HG03095 (cell line): ENCODE data around the gene RTN4R.
"Not testable (repeated sequence)": the region's sequence is repeated elsewhere in the genome, so short reads cannot be mapped to it uniquely, and the experiment has no call there.

ENCODE experiments used
- ATAC-seq: cut with Tn5 transposase; IDR thresholded peaks from one replicate; pipeline ENCODE4 v1.9.1; 2021; ENCODE audit warnings: moderate library complexity; ENCODE audit not compliant: unreplicated experiment

Gene RTN4R

DNA sequence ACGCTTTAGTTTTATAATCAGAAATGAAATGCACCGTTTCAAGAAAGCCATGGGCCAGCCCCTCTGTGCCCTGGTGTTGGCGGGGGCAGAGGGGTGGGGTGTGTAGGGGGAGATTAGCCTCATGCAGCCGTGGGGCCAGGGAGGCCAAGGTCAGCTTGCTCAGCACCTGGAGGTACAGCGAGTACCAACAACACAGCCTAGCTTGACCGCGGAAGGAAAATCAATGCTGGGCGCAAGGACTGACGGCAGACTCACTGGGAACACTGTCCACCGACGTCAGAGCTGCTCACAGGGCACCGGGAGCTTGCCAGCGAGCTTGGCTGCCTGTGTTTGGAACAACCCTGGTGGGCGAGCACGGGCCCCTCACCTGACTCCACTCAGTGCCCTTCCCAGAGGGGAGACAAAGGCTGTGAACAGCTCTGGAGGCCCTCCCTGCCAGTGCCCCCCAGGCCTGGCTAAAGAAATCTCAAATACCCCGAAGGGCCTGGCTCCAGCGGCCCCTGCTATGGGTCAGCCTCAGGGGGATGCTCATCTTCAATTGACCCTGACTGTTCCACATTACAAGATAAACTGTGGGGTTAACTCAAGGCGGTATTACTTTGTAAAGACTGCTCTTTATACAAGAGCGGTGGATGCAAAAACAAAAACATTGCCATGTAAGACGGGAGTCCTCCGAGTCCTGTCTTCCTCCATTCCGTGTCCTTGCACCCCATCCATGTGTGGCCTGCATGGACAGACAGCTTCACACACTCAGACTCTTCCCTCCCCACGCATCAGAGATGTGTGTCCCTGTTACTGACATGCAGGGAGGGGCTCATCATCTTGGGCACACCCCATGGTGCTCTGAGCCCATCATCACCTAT is 21.3 kb upstream of the RTN4R start:
- ATAC-seq, result not testable (repeated sequence)

DNA sequence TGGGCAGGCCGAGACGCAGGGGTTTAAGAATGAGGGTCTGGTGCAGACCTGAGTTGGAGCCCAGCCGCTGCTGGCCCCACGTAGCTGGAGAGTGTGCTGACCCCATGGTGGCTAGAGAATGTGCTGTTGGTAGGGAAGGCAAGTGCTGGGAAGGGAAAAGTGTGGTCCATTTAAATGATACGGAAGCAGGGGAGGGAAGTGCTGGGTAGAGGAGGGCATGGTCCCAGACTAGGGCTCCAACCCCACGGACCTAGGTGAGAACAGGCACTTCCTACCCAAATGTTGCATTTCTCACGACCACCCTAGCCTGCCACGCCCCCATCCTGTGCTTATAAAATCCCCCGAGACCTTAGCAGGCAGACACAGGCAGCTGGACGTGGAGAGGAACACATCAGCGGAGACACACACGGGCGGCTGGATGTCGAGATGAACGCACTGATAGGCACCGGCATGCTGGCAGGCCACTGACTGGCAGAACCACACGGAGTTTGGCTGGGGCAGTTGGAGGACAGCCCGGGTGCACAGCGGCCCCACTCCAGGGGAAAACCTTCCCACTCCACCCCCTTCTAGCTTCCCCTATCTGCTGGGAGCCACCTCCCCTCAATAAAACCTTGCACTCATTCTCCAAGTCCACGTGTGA is 18.8 kb upstream of the RTN4R start:
- not testable (repeated sequence) for ATAC-seq

DNA sequence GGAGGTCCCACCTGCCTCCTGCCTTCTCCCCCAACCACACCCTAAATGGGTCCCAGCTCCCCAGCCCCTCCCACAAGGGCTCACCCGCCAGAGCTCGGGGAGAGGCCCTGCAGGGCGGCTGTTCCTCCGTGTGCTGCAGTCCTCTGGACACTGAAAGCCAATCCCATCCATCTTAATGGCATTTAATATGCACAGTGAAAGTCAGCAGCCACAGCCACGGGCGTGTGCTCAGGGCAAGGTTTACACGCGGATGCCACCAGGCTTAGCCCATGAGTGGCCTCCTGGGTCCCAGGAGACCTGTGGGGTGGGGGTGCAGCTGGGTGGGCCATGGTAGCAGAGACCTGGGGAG is 18.2 kb upstream of the RTN4R start:
- not testable (repeated sequence) for ATAC-seq

DNA sequence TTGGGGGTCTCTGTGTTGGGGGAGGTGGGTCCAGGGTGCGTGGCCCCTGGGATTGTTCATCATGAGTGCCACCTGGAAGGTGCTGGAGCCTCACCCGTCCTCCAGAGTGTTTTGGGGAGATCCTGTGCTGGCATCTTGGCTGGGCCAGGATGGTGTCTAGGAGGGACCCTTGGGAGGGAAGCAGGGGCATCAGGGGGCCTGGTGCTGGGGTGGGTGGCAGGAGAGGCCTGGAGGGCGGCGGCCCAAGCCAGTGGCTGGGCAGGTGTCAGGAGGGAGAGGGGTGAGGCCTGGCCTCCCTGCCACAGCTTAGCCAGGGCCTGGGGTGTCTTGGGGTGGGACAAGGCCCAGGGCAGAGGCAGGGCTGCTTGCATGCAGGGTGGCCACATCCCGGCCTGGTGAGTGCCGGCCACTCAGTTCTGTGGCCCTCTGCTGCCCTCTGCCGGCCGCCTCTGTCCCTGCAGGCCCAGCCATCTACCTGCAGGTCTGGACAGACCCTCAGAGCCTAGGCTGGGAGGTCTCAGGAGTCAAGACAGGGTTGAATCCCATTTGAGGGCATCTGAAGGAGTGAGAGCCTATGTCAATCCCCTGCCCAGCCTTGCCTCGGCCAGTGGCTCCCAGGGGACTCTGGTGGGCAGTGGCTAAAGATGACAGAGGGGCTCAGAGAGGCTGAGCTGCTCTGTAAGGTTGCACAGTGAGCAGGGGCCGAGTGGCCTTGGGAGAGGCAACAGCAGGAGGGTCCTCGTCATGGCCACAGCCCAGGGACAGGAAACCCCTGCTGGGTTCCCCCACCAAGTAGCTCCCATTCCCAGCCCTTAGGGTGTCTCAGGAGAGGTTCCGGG is 17.6 kb upstream of the RTN4R start:
- not testable (repeated sequence) for ATAC-seq

DNA sequence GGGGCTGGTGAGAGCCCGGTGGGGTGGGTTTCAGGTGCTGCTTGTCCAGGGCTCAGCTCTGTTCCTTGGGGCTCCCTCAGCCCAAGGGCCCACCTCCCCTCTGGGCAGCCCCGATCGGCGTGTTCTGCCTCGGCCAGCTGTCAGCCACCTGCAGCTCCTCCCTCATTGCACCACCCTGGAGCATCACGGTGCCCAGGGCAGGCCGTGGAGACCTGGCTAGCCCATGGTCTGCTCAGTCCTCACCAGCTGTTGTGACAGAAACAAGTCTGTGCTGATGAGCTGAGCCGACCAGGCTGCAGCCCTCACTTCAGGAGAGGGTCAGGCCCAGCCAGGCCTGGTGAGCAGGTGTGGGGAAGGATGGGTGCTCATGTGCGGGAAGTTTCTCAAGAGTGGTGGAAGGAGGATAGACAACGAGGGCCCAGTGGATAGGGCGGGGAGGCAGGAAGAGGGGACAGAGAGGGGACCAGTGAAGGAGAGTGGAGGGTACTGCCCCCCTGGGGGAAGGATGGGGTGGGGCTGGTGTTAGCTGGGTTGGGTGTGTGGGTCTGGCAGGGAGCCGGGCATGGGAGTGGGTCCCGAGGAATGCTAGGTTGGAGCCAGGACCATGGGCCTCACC is 16.5 kb upstream of the RTN4R start:
- ATAC-seq, result no peak

DNA sequence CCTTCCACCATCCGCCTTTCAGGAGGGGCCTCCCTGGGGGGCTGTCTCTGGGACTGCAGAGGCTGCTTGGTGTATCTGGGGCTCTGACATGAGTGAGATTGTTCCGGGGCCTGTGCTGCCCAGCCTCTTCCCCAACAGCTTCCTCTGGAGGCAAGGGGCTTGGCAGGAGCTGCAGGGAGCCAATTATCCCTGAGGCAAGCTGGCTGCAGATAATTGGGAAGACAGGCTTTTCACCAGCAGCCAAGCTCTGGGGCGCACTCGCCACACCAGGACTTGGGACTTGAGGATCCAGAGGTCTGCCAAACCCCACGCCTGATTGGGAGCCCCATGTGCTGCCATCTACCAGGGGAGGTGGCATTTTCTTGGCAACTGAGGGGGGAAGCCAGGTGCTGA is 15.6 kb upstream of the RTN4R start:
- ATAC-seq, result no peak

DNA sequence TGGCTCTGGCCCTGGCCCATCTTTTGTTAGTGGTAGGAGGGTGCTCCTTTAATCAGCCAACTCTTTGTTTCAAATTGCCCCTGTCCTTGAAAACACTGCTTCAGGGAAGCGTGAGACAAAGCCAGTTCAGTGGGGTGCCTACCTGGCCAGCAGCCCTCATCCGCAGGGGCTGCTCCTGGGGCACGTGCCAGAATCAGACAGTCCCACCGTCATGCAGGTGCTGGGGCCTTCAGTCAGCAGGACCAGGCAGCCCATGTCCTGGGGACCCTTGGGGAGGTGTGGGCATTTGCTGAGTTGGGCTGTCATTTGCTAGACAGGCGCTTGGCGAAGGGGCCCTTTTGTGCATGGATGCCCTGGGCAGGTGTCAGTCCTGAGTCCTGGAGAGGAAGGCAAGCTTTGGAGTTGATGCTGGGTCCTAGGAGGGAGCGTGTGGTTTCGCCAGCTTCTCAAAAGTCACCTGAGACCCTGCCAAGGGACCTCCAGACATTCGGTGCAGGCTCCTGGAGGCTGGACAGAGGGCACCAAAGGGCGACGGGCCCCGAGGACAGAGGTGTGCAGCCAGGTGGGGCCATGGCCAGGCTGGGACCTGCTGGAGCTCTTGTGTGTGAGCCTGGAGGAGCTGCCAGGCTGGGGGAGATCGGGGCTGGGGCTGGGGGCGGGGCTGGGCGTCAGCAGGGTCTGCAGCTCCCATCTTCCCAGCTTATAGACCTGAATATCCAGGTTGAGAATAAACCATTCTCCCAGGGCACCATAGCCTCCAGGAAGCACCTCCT is 15.0 kb upstream of the RTN4R start:
- ATAC-seq, result no peak

DNA sequence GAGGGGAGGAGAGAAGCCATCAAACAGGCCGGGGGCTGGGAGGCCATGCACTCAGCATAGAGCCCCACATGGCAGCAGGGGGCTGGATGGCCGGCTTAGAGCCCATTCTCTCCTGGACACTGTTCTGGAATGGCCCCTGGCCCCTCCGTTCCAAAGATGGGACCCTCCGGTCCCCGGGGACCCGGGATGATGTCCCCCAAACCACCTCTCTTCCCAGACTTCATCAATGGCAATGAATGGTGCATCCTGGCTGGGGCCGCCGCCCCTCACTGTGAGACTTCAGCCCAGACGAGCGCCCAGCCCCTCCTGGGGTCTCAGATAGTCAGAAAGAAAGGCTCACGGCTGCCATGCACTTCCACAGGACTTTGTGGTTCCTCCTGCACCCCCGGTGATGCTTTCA is 13.8 kb upstream of the RTN4R start:
- no peak for ATAC-seq

DNA sequence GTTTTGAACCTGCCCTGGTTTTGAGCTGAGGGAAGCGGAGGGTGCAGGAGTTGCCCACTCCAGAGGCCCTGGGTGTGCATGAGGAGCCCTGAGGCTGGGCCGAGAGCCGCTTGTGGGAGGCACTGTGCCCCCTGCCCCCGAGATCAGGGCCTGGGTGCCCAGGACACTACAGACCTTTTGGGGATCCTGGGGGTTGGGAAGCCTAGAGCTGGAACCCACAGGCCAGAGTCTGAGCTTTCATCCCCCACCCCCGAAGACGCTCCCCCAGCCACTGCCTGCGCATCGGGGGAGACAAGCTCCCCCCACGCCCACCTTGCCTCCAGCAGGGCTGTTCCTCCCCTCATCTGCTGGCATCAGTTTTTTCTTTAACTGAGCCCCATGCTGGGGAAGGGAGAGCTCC is 13.4 kb upstream of the RTN4R start:
- not testable (repeated sequence) for ATAC-seq

DNA sequence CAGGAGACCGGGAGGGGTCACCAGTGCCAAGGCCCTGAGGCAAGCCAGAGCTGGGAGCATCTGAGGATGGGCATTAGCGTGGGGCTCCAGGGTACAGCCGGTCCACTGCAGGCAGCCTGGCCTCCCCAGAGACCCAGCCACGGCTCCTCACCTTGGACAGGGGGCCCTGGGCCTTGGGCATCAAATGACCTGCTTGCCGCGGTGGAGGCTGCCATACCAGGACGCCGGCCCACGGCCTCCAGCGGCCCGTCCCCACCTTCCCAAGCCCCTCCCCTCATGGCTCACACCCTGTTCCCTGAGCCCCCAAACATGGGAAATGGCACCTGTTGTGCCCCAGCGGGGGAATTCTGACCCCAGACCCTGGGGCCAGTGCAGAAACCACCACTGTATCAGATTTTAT is 12.7 kb upstream of the RTN4R start:
- ATAC-seq, result no peak

DNA sequence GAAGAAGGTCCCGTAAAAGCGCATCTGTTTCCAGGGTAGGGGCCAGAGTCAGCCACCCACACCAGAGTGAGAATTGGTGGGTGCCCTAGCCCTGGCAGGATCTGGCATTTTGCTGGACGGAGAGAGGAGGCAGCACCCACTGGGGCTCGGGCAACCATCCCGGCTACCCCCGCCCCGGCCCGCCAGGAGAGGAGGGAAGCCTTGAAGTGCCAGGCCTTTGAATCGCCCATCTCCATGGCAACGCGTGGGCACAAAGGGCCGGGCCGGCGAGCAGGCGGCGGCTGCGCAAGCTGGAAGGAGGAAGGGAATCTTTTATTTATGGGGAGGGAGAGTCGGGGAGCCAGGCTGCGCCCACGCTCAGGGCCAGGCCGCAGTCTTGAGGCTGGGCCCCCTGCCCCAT is 12.0 kb upstream of the RTN4R start:
- ATAC-seq, result not testable (repeated sequence)

DNA sequence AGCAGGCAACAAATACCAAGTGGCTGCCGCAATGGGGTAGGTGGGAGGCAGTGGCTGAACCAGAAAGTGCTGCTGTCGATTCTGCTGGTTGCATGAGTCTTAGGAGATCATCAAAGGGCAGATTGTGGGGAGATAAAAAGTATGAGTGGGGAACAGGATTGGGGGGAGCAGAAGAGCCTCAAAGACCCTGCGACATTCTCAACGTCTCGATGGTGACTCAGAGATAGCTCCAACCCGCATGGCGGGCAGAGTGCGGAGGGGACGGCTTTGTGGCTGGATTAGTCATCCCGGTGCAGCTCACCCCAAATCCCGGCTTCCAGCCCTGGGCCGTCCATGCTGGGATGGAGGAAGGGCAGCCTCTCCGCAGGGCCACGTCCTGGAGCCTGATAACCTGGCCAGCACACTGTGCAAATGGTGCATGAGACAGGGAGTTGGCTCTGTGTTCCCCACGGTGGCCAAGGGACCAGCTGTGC is 11.6 kb upstream of the RTN4R start:
- no peak for ATAC-seq

DNA sequence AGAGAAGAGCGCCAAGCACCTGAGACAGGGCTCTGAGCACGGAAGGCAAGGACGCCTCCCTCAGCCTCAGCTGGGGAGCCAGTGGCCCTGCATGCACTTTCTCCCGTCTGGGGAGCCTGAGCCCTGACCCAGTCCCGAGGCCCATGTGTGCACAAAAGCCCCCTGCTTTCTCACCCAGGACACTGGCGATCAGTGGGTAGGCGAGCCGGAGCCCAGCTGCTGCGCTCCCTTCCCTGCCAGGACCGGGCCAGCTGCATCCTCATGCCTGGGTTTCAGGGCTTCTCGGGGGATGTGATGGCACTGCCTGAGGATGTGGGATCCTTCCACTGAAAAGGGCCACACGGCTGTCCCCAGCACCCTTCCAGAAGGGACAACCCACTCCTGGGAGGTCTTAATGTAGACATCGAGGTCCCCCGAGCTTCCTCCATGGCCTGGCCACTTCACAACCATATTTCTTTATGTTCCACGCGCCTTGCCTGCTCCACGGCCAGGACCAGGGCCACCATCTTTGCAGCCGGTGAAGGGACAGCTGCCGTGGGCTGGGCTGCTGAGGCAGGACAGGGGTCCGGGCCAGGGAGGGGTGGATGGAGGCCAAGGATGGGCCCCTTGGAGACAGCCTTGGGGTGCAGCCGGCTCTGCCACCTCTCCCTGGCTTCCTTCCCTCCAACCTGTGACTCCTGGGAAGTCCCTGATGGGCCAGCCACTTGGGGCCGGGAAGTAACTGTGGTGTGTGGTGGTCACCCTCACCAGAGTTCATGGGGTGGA is 10.8 kb upstream of the RTN4R start:
- ATAC-seq, result not testable (repeated sequence)

DNA sequence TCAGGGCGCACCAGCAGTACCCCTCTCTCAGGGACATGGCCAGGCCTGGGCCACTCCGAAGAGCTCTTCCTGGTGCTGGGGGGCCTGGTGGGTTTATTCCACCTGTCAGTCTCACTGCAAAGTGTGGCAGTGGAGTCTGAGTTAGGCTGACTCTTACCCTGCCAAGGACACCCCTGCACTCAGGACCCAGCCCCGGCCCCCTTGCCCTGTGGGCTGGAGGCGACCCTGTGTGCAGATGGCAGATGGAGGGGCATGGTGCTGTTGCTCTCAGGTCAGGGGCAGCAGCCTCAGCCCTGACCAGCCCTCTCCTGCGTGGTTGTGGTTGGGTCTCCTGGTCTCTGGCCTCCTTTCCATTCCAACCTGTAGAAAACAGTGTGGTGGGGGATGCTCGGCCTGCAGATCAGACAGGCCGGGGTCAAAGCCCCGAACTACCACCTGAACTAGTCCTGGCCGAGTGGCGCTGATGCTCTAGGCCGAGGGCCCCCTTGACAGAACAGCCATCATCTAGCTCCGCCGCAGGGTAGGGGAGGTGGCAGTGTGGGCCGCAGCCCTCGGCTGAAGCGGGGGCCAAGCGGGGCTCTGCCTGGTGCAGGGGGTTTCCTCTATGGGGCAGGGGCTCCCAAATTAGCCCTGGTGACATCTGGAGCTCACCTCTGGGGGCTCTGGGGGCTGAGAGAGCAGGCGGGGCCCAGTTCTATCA is 10.0 kb upstream of the RTN4R start:
- ATAC-seq, result not testable (repeated sequence)

DNA sequence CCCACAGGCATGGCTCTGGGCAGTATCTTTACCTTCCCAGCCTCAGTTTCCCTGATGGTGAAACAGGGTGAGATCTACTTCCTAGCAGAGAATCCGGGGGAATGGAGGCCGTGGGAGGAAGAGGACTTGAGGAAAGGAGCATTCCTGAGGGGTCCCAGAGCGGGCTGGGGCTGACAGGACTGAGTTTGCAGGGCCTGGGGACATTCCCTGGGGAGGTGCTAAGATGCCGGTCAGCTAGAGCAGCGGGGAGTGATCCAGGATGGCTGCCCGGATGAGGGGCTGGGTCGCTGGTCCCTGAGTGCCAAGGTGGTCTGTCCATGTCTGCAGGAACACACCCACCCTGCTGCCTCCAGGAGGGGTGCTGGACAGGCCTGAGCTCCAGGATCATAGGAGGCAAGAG is 8.3 kb upstream of the RTN4R start:
- no peak for ATAC-seq

DNA sequence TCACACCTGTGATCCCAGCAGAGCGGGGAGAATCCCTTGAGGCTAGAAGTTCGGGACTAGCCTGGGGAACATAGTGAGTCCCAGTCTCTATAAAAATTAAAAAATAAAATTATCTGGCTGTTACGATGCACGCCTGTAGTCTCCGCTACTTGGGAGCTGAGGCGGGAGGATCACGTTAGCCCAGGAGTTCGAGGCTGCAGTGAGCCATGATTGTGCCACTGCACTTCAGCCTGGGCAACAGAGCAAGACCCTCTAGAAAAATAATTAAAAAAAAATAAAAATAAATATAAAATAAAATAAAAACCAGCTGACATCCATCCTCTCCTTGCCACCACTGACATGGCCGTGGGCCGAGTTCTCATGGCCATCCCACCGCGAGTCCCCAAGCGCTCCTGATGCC is 7.7 kb upstream of the RTN4R start:
- no peak for ATAC-seq

DNA sequence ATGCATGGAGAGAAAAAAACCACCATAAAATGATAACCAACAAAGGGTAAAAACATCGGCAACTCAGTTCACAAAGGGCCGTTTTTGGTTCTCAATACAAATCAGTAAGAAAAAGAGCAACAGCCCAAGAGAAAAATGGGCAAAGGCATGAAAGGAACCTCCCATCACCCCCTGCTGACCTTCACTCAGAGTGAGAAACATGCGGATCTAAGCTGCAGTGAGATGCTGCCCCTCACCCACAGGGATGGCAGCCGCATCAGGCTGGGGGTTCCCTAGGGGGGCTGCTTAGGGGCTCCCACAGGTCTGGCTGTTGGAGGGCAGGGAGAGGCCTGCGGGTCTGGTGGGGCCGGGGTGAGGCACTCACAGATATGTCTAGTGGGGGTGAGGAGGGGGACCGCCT is 7.2 kb upstream of the RTN4R start:
- ATAC-seq, result not testable (repeated sequence)

DNA sequence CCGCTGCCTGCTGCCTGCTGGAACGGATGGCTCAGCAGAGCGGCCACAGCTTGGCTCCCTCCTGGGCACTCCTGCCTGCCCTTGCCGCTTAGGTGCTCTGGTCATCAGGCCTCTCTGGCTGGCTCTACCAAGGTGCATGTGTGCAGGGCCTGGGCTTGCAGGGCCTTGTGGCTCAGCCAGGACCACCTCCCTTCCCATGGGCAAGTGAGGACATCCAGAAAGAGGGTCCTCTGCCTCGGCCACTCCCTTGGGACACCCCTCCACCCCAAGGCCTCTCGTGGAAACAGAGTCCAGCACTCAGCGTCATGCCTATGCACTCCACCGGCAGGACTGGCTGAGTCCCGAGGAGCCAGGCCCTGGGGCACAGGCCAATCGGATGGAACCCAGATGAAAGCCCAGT is 6.3 kb upstream of the RTN4R start:
- not testable (repeated sequence) for ATAC-seq

DNA sequence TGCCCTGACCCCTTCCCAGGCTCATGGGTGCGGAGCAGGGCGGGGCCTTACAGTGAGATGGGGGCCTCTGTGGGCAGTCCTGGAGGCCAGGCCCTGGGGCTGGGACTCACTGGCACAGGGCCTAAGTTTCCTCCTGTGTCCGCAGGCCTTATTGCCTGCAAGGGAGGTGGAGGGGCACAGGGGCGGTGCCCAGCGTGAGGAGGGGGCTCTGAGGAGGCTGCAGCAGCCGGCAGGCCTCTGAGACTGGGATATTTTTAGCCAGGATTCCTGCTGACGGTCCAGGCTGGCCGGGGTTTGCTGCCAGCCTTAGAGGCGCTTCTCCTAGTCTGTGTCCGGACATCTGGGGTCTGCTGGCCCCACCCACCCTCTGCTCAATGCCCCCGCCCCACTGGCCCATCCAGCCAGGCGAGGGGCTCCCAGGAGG is 5.7 kb upstream of the RTN4R start:
- ATAC-seq, result no peak
